ENCODE measurements around the gene PXDC1. TPM values are rescaled to one million over a fixed set of nuclear protein-coding genes. Genes with fewer than 3 reads are reported as not detected.

The PXDC1 gene
- total RNA-seq, 1 experiment from 2014 or later: 6.3 TPM

DNA sequence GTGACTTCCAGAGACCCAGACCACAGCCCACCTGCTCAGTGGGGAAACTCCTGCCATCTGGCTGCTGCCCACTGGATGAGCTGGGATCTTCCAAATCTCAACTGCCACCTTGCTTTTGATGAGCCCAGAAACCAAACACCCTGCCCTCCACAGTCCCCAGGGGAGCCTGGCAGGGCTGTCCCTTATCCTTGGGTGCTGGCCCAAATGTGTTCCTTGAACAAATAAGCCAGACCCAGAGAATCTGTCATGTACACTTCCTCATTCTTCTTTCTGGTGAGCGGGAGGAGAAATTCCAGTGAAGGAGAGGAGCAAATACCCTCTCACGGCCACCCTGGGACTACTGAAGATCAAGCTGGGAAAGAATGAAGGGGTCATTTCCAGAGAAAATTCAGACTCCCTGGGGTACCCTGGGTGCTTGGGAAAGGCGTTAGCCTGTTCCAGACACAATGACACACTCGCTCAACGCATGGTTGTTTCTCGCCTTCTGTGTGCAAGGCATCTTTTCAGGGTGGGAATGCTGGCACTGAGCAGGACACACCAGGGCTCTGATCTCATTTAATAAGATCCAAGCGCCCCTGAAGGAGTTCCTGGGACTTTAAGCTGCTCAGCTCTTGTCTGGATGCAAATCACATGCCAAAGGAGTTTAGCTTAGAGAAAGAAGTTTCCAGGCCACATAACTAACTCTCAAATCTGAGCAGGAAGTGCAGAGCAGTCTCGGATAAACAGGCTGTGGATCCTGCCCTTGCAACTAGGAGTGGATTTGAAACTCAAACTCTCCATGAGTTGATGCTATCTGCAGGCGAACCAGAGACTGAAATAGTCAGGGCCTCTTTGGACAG, 38.5 kb downstream of the PXDC1 start:
- CTCF ChIA-PET: no interaction called here
- no peaks in the 10 kb centered on the region for H3K79me2 ChIP-seq (ENCODE audit: insufficient read depth, low read length)
- no peak overlapping the region for H2AFZ ChIP-seq (ENCODE audit: low read depth, low read length, poor library complexity, severe bottlenecking)
- no peak overlapping the region for H3K27ac ChIP-seq (ENCODE audit: low read depth, low read length)
- no peaks in the 10 kb centered on the region for H3K27me3 ChIP-seq (ENCODE audit: insufficient read depth, low read length)
- no peaks in the 10 kb centered on the region for H3K36me3 ChIP-seq (ENCODE audit: control insufficient read depth in 1 of 2, insufficient read depth in 2 of 2, low read length in 2 of 2)
- RAD21 ChIA-PET (ENCODE audit: low non-redundant PET in 1 of 2, low total read pairs in 2 of 2, uncharacterized antibody in 2 of 2, unreplicated experiment in 2 of 2): no interaction called here
- BruUV-seq (replicated peaks): no TSS peak
- TF ChIP-seq POLR2AphosphoS5 (IDR thresholded peaks at IDR 0.05; ENCODE audit: low read depth, low read length) (no peak), EZH2phosphoT487 (IDR thresholded peaks at IDR 0.05; ENCODE audit: borderline replicate concordance) (no peak), RAD21 (IDR thresholded peaks at IDR 0.05; ENCODE audit: low read depth) (no peak), FOSL1 (IDR thresholded peaks at IDR 0.05; ENCODE audit: low read depth) (no peak), ATF3 (IDR thresholded peaks at IDR 0.05) (no peak), SP1 (IDR thresholded peaks at IDR 0.05; ENCODE audit: low read depth) (no peak), ZNF274 (IDR thresholded peaks at IDR 0.05; ENCODE audit: low read depth, low read length) (no peak), CBX3 (IDR thresholded peaks at IDR 0.05; ENCODE audit: low read depth) (no peak), MAX (IDR thresholded peaks at IDR 0.05) (no peak), CTCF (IDR thresholded peaks at IDR 0.05 in 2 of 3, conservative IDR thresholded peaks at IDR 0.05 in 1 of 3; ENCODE audit: borderline replicate concordance in 1 of 3, insufficient read depth in 1 of 3, low read depth in 2 of 3, low read length in 2 of 3) (no peak)
- no peaks in the 10 kb centered on the region for H3K9me2 ChIP-seq (ENCODE audit: insufficient read depth)
- POLR2A ChIA-PET: no interaction called here
- intact Hi-C loops (cut with micrococcal nuclease): no loop called here
- H3K4me2 ChIP-seq (ENCODE audit: low read length): no peak overlapping the region
- no peak for DNase-seq (ENCODE audit: low read depth, low spot score)
- no peaks in the 10 kb centered on the region for H4K20me1 ChIP-seq (ENCODE audit: insufficient read depth)
- H3K9ac ChIP-seq (ENCODE audit: low read length): no peak overlapping the region
- no peak for ATAC-seq
- H3K9me3 ChIP-seq (ENCODE audit: control insufficient read depth in 1 of 2, insufficient read depth in 1 of 2, low read depth in 1 of 2, low read length in 2 of 2): no peaks in the 10 kb centered on the region
- H3K4me3 ChIP-seq (replicated peaks in 1 of 2; ENCODE audit: low read depth in 1 of 2, low read length in 2 of 2): no peak overlapping the region
- no peaks in the 10 kb centered on the region for H3K4me1 ChIP-seq (ENCODE audit: control insufficient read depth in 1 of 2, insufficient read depth in 2 of 2, low read length in 2 of 2)
